Hepatocyte (in vitro differentiated cells): ENCODE data around the gene VWA8.

ENCODE experiments used
- CTCF ChIP-seq: fragments of 200-600 bp; sonication (generic); IDR thresholded peaks from 2 replicates; pipeline ENCODE4 v1.5.1; 2016; ENCODE audit warnings: antibody characterized with exemption, mild to moderate bottlenecking; ENCODE audit not compliant: poor library complexity
- EZH2phosphoT487 ChIP-seq: fragments of 200-600 bp; sonication (generic); IDR thresholded peaks from one replicate; pipeline ENCODE4 v1.6.1; 2018; ENCODE audit warnings: antibody characterized with exemption, mild to moderate bottlenecking, low read depth, moderate library complexity; ENCODE audit not compliant: unreplicated experiment, severe bottlenecking

DNA sequence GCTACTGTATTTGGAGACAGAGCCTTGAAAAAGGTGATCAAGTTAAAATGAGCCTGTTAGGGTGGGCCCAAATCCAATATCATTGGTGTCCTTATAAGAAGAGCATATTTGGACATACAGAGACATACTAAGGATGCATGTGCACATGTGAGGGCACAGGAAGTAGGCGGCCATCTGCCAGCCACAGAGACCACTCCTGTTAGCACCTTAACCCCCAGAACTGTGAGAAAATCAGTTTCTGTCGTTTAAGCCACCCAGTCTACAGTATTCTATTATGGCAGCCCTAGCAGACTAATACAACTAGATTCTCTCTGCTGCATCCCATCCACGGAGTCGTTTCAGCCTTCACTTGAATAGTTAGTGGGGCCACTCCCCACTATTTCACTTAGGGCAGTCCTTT lies 48.1 kb upstream of the VWA8 start:
- TF ChIP-seq CTCF = no peak
- no peak for TF ChIP-seq EZH2phosphoT487
